GM06990 (cell line): ENCODE results near the gene HAPSTR1.
"Not testable (repeated sequence)": the region's sequence is repeated elsewhere in the genome, so short reads cannot be mapped to it uniquely, and the experiment has no call there.

Experiments
- DNase-seq: peaks from one replicate; pipeline ENCODE4 v3.0.0-alpha.2; 2011; ENCODE audit not compliant: insufficient read length; ENCODE audit errors: extremely low read depth
- H3K27me3 ChIP-seq: replicated peaks from 2 replicates; pipeline ENCODE4 v1.6.0; 2011; ENCODE audit warnings: low read length; ENCODE audit not compliant: control insufficient read depth, insufficient read depth
- H3K36me3 ChIP-seq: 2 replicates; pipeline ENCODE4 v1.5.1; 2011; ENCODE audit warnings: low read length; ENCODE audit not compliant: control insufficient read depth, insufficient read depth
- H3K4me3 ChIP-seq: replicated peaks from 2 replicates; pipeline ENCODE4 v1.5.1; 2011; ENCODE audit warnings: low read depth, mild to moderate bottlenecking, control low read depth, low read length
- CTCF ChIP-seq: IDR thresholded peaks from 2 replicates; pipeline ENCODE4 v1.5.1; 2011; ENCODE audit warnings: low read length, control low read depth, mild to moderate bottlenecking, inconsistent platforms; ENCODE audit not compliant: insufficient read depth, poor library complexity, severe bottlenecking

Gene HAPSTR1

GRCh38 chr16:9090960-9091866 lies at the start of gene HAPSTR1:
Gene HAPSTR1, plus strand, starts transcription at chr16:9091644. Its CDS starts 401 bp downstream, at chr16:9092045.
- peak within 1 kb of the TSS; percentile 95 for H3K4me3 ChIP-seq
- TF ChIP-seq CTCF: no peak
- DNase-seq: peak; percentile 98

GRCh38 chr16:9042533-9042932 lies 48.9 kb upstream of the HAPSTR1 start:
- no peaks in the 10 kb centered on the region for H3K36me3 ChIP-seq
- no peak for TF ChIP-seq CTCF
- no peaks in the 10 kb centered on the region for H3K27me3 ChIP-seq
- no peak overlapping the region for H3K4me3 ChIP-seq
- no peak for DNase-seq

More at GRCh38 chr16:9090960-9091866, at the start of gene HAPSTR1:
- Histone ChIP-seq H3K36me3 (no peaks in the 10 kb centered on the region; the same call in none of the 2 replicates), H3K27me3 (no peaks in the 10 kb centered on the region)

- TF ChIP-seq CTCF: no peak
These were observed 48.3 kb upstream of the HAPSTR1 start for GRCh38 chr16:9042964-9043680.

GRCh38 chr16:9045562-9045961 lies 45.9 kb upstream of the HAPSTR1 start:
- H3K27me3 ChIP-seq, H3K36me3 ChIP-seq, H3K4me3 ChIP-seq, DNase-seq: not testable (repeated sequence)

More at GRCh38 chr16:9042964-9043680, 48.3 kb upstream of the HAPSTR1 start:
- Histone ChIP-seq H3K27me3 (no peaks in the 10 kb centered on the region), H3K36me3 (no peaks in the 10 kb centered on the region), H3K4me3 (no peak overlapping the region)
- no peak for DNase-seq

GRCh38 chr16:9046667-9047055 lies 44.8 kb upstream of the HAPSTR1 start:
- H3K36me3 ChIP-seq: no peaks in the 10 kb centered on the region
- no peak for DNase-seq
- H3K4me3 ChIP-seq: no peak overlapping the region
- no peaks in the 10 kb centered on the region for H3K27me3 ChIP-seq
- TF ChIP-seq CTCF: no peak
